ENCODE measurements around the gene STEEP1.
"Not testable (repeated sequence)": the region's sequence is repeated elsewhere in the genome, so short reads cannot be mapped to it uniquely, and the experiment has no call there.

The STEEP1 gene

GRCh38 chrX:119529345-119530276 lies 35.6 kb downstream of the STEEP1 start:
- DNase-seq, result no peak

- DNase-seq, result no peak
Observed at GRCh38 chrX:119523664-119524184, 41.5 kb downstream of the STEEP1 start.

- DNase-seq, result no peak
Observed at GRCh38 chrX:119521246-119521645, 44.0 kb downstream of the STEEP1 start.

GRCh38 chrX:119518371-119518770 lies 46.8 kb downstream of the STEEP1 start:
- DNase-seq, result no peak

GRCh38 chrX:119516157-119516702 lies 49.0 kb downstream of the STEEP1 start:
- DNase-seq, result peak; percentile 54

GRCh38 chrX:119512146-119512800 lies 52.9 kb downstream of the STEEP1 start:
- DNase-seq, result peak; percentile 74

- DNase-seq, result no peak
Observed at GRCh38 chrX:119507206-119507605, 58.0 kb downstream of the STEEP1 start.

- DNase-seq, result no peak
Observed at GRCh38 chrX:119505945-119506344, 59.3 kb downstream of the STEEP1 start.

GRCh38 chrX:119505145-119505544 lies 60.1 kb downstream of the STEEP1 start:
- DNase-seq, result not testable (repeated sequence)

- peak; percentile 96 for DNase-seq
Observed at GRCh38 chrX:119503484-119503861, 61.7 kb downstream of the STEEP1 start.

- DNase-seq, result peak; percentile 67
Observed at GRCh38 chrX:119502727-119503483, 62.3 kb downstream of the STEEP1 start.

- peak; percentile 17 for DNase-seq
Observed at GRCh38 chrX:119501511-119502148, 63.6 kb downstream of the STEEP1 start.

- DNase-seq, result no peak
Observed at GRCh38 chrX:119500061-119500800, 65.0 kb downstream of the STEEP1 start.

- no peak for DNase-seq
Observed at GRCh38 chrX:119497185-119497584, 68.0 kb downstream of the STEEP1 start.

GRCh38 chrX:119495734-119496726 lies 69.2 kb downstream of the STEEP1 start:
- DNase-seq, result no peak

GRCh38 chrX:119493851-119494495 lies 71.2 kb downstream of the STEEP1 start:
- not testable (repeated sequence) for DNase-seq

- no peak for DNase-seq
Observed at GRCh38 chrX:119492463-119492862, 72.7 kb downstream of the STEEP1 start.

GRCh38 chrX:119489212-119490074 lies 75.8 kb downstream of the STEEP1 start:
- DNase-seq, result no peak
